ENCODE results near the gene WASF2.
"Not testable (repeated sequence)": the region's sequence is repeated elsewhere in the genome, so short reads cannot be mapped to it uniquely, and the experiment has no call there.

The WASF2 gene

GRCh38 chr1:27513958-27514357 lies 24.0 kb upstream of the WASF2 start:
- no peaks in the 10 kb centered on the region for H3K27me3 Mint-ChIP-seq
- H3K9me3 Mint-ChIP-seq = no peaks in the 10 kb centered on the region
- no peak for DNase-seq
- H3K4me3 Mint-ChIP-seq = no peak overlapping the region
- H3K36me3 Mint-ChIP-seq (ENCODE audit: low read depth) = no peaks in the 10 kb centered on the region
- H3K27ac Mint-ChIP-seq = no peak overlapping the region
- peaks cover 13% of the 10 kb centered on the region for H3K4me1 Mint-ChIP-seq (ENCODE audit: low read depth)

GRCh38 chr1:27513528-27513927 lies 23.6 kb upstream of the WASF2 start:
- H3K27ac Mint-ChIP-seq = no peak overlapping the region
- DNase-seq = no peak
- H3K4me3 Mint-ChIP-seq = no peak overlapping the region
- no peaks in the 10 kb centered on the region for H3K27me3 Mint-ChIP-seq
- no peaks in the 10 kb centered on the region for H3K9me3 Mint-ChIP-seq
- no peaks in the 10 kb centered on the region for H3K36me3 Mint-ChIP-seq (ENCODE audit: low read depth)
- peaks cover 10% of the 10 kb centered on the region for H3K4me1 Mint-ChIP-seq (ENCODE audit: low read depth)

GRCh38 chr1:27509127-27510080 lies 19.4 kb upstream of the WASF2 start:
- Mint-ChIP-seq H3K27ac (no peak overlapping the region), H3K4me1 (ENCODE audit: low read depth) (peaks cover 4% of the 10 kb centered on the region), H3K4me3 (no peak overlapping the region), H3K36me3 (ENCODE audit: low read depth) (no peaks in the 10 kb centered on the region), H3K27me3 (no peaks in the 10 kb centered on the region), H3K9me3 (no peaks in the 10 kb centered on the region)
- no peak for DNase-seq

- Mint-ChIP-seq H3K27me3 (no peaks in the 10 kb centered on the region), H3K9me3 (no peaks in the 10 kb centered on the region), H3K4me3 (no peak overlapping the region), H3K36me3 (ENCODE audit: low read depth) (no peaks in the 10 kb centered on the region), H3K4me1 (ENCODE audit: low read depth) (peaks cover 4% of the 10 kb centered on the region), H3K27ac (peak overlapping the region; percentile 46)
- no peak for DNase-seq
Observed at GRCh38 chr1:27507960-27508665, 18.1 kb upstream of the WASF2 start.

- Mint-ChIP-seq H3K4me1 (ENCODE audit: low read depth) (peaks cover 4% of the 10 kb centered on the region), H3K36me3 (ENCODE audit: low read depth) (no peaks in the 10 kb centered on the region), H3K4me3 (no peak overlapping the region), H3K27me3 (no peaks in the 10 kb centered on the region), H3K9me3 (no peaks in the 10 kb centered on the region), H3K27ac (no peak overlapping the region)
- DNase-seq = no peak
Observed at GRCh38 chr1:27506703-27507102, 16.7 kb upstream of the WASF2 start.

GRCh38 chr1:27505420-27505680 lies 15.4 kb upstream of the WASF2 start:
- peak overlapping the region; percentile 34 for H3K27ac Mint-ChIP-seq

GRCh38 chr1:27504588-27505419 lies 14.8 kb upstream of the WASF2 start:
- H3K27ac Mint-ChIP-seq = no peak overlapping the region
- no peaks in the 10 kb centered on the region for H3K9me3 Mint-ChIP-seq
- no peak overlapping the region for H3K4me3 Mint-ChIP-seq
- no peaks in the 10 kb centered on the region for H3K27me3 Mint-ChIP-seq
- no peaks in the 10 kb centered on the region for H3K36me3 Mint-ChIP-seq (ENCODE audit: low read depth)
- no peak for DNase-seq
- peaks cover 4% of the 10 kb centered on the region for H3K4me1 Mint-ChIP-seq (ENCODE audit: low read depth)

More at GRCh38 chr1:27505420-27505680, 15.4 kb upstream of the WASF2 start:
- Mint-ChIP-seq H3K27me3 (no peaks in the 10 kb centered on the region), H3K9me3 (no peaks in the 10 kb centered on the region), H3K4me1 (ENCODE audit: low read depth) (peaks cover 4% of the 10 kb centered on the region), H3K4me3 (no peak overlapping the region), H3K36me3 (ENCODE audit: low read depth) (no peaks in the 10 kb centered on the region)
- no peak for DNase-seq

GRCh38 chr1:27503844-27504587 lies 14.0 kb upstream of the WASF2 start:
- Mint-ChIP-seq H3K27ac (no peak overlapping the region), H3K4me3 (no peak overlapping the region), H3K4me1 (ENCODE audit: low read depth) (peaks cover 3% of the 10 kb centered on the region), H3K27me3 (no peaks in the 10 kb centered on the region), H3K36me3 (ENCODE audit: low read depth) (no peaks in the 10 kb centered on the region), H3K9me3 (no peaks in the 10 kb centered on the region)
- DNase-seq = no peak

GRCh38 chr1:27503033-27503432 lies 13.1 kb upstream of the WASF2 start:
- Mint-ChIP-seq H3K4me3 (no peak overlapping the region), H3K27ac (no peak overlapping the region), H3K9me3 (no peaks in the 10 kb centered on the region), H3K36me3 (ENCODE audit: low read depth) (no peaks in the 10 kb centered on the region), H3K27me3 (no peaks in the 10 kb centered on the region), H3K4me1 (ENCODE audit: low read depth) (peaks cover 2% of the 10 kb centered on the region)
- DNase-seq = no peak

- H3K27me3 Mint-ChIP-seq; H3K4me3 Mint-ChIP-seq; H3K9me3 Mint-ChIP-seq; H3K4me1 Mint-ChIP-seq (ENCODE audit: low read depth); H3K27ac Mint-ChIP-seq; H3K36me3 Mint-ChIP-seq (ENCODE audit: low read depth); DNase-seq: not testable (repeated sequence)
Observed at GRCh38 chr1:27501159-27501558, 11.2 kb upstream of the WASF2 start.

- DNase-seq = no peak
- no peaks in the 10 kb centered on the region for H3K36me3 Mint-ChIP-seq (ENCODE audit: low read depth)
- no peaks in the 10 kb centered on the region for H3K9me3 Mint-ChIP-seq
- H3K4me3 Mint-ChIP-seq = no peak overlapping the region
- H3K27ac Mint-ChIP-seq = no peak overlapping the region
- no peaks in the 10 kb centered on the region for H3K4me1 Mint-ChIP-seq (ENCODE audit: low read depth)
- H3K27me3 Mint-ChIP-seq = no peaks in the 10 kb centered on the region
Observed at GRCh38 chr1:27499142-27499541, 9.2 kb upstream of the WASF2 start.

GRCh38 chr1:27496604-27497155 lies 6.7 kb upstream of the WASF2 start:
- H3K4me1 Mint-ChIP-seq (ENCODE audit: low read depth) = peaks cover 12% of the 10 kb centered on the region
- DNase-seq = no peak
- H3K9me3 Mint-ChIP-seq = no peaks in the 10 kb centered on the region
- no peaks in the 10 kb centered on the region for H3K27me3 Mint-ChIP-seq
- H3K36me3 Mint-ChIP-seq (ENCODE audit: low read depth) = no peaks in the 10 kb centered on the region
- no peak overlapping the region for H3K4me3 Mint-ChIP-seq
- H3K27ac Mint-ChIP-seq = no peak overlapping the region

- Mint-ChIP-seq H3K4me3 (no peak overlapping the region), H3K27ac (peak overlapping the region; percentile 15), H3K9me3 (no peaks in the 10 kb centered on the region), H3K27me3 (no peaks in the 10 kb centered on the region), H3K36me3 (ENCODE audit: low read depth) (peaks cover 7% of the 10 kb centered on the region), H3K4me1 (ENCODE audit: low read depth) (peaks cover 30% of the 10 kb centered on the region)
- DNase-seq = no peak
Observed at GRCh38 chr1:27492796-27493195, 2.8 kb upstream of the WASF2 start.
